Rectal smooth muscle tissue (tissue), 1 donor: ENCODE data around the gene DOCK10.

ENCODE experiments used
- H3K27ac ChIP-seq: one replicate; pipeline ENCODE4 v1.7.0; 2013; ENCODE audit warnings: low read depth, low read length, inconsistent platforms
- H3K27me3 ChIP-seq: one replicate; pipeline ENCODE4 v1.7.0; 2013; ENCODE audit warnings: low read length; ENCODE audit not compliant: control insufficient read depth, insufficient read depth
- H3K36me3 ChIP-seq: one replicate; pipeline ENCODE4 v1.7.0; 2013; ENCODE audit warnings: low read length; ENCODE audit not compliant: control insufficient read depth, insufficient read depth
- H3K4me1 ChIP-seq: one replicate; pipeline ENCODE4 v1.7.0; 2013; ENCODE audit warnings: low read length; ENCODE audit not compliant: control insufficient read depth, insufficient read depth
- H3K4me3 ChIP-seq: one replicate; pipeline ENCODE4 v1.7.0; 2013; ENCODE audit warnings: low read length
- H3K9ac ChIP-seq: one replicate; pipeline ENCODE4 v1.7.0; 2013; ENCODE audit warnings: low read length

DOCK10 gene

DNA sequence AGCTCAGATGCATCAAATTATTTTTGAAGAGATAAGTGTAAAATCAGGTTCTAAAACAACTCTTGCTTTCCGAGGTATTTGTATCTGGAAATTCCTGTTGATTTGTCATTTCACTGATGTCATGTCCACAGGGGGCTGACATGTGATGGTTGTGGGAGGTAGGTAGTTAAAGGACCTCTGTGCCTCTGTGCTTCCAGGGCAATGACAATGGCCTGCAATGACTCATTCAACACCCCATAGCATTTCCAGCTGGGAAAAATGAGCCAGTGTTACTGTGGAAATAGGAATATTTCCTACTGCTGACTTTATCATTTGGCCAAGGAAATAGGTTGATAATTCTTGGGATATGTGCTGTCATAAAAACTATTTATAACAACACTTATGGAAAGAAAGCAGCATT is 239.9 kb downstream of the DOCK10 start:
- no peaks in the 10 kb centered on the region for H3K27me3 ChIP-seq
- H3K36me3 ChIP-seq: peaks cover 5% of the 10 kb centered on the region
- no peak overlapping the region for H3K27ac ChIP-seq
- H3K4me3 ChIP-seq: no peak overlapping the region
- no peak overlapping the region for H3K9ac ChIP-seq
- H3K4me1 ChIP-seq: no peaks in the 10 kb centered on the region

DNA sequence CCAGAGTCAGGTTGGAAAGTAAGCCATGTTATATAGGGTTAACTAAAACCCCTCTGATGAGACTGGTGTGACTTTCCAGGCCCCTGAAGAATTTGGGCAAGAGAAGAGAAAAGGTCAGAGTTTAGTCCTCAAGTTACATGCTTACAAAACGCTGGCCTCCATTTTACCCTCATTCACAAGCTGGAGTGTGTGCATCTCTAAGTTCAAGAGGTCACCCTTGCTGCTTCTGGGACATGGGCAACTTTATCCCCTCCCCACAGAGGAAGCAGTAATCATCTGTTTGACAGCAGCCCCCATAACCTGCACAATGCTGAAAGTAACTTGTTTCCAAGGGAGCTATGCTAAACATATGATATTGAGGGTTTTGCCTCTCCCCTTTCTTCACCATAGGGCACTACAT is 240.9 kb downstream of the DOCK10 start:
- Histone ChIP-seq H3K27me3 (no peaks in the 10 kb centered on the region), H3K9ac (no peak overlapping the region), H3K27ac (no peak overlapping the region), H3K36me3 (peaks cover 5% of the 10 kb centered on the region), H3K4me3 (no peak overlapping the region), H3K4me1 (no peaks in the 10 kb centered on the region)

DNA sequence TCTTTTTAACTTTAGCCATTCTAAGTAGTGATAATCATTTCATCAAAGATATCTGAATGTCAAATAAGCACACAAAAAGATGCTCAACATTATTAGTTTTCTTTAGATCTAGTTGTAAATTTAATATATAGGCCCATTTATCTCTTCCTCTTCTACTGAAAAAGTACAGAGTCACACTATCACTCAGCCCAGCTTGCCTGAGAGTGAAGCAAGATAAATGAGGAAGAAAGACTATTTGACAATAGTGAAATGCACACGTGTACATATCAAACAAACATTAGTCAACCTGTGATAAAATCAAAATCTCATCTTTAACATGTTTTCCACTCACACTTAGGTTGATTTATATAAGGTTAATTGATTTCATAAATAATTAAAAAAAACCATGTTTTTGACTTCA is 242.6 kb downstream of the DOCK10 start:
- no peaks in the 10 kb centered on the region for H3K4me1 ChIP-seq
- no peak overlapping the region for H3K27ac ChIP-seq
- H3K4me3 ChIP-seq: no peak overlapping the region
- no peaks in the 10 kb centered on the region for H3K36me3 ChIP-seq
- no peak overlapping the region for H3K9ac ChIP-seq
- no peaks in the 10 kb centered on the region for H3K27me3 ChIP-seq

DNA sequence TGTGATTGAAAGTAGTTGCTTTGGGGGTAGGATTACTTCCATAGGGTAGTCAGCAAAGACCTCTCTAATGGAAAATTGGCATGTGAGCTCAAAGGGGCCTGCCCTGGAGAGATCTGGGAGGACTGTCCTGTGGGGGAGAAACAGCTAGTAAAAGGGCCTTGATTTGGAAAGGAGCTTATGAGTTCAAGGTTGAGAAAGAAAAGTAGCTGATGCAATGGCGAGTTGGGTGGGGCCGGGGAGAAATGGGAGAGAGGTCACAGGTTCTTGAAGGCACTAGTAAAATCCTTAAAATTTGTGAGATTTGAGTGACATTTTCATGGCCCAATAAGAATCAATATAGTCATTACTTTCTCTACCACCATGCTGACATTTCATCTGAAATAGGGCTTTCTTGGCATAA is 244.1 kb downstream of the DOCK10 start:
- Histone ChIP-seq H3K36me3 (no peaks in the 10 kb centered on the region), H3K27me3 (no peaks in the 10 kb centered on the region), H3K27ac (no peak overlapping the region), H3K4me1 (no peaks in the 10 kb centered on the region), H3K4me3 (no peak overlapping the region), H3K9ac (no peak overlapping the region)

DNA sequence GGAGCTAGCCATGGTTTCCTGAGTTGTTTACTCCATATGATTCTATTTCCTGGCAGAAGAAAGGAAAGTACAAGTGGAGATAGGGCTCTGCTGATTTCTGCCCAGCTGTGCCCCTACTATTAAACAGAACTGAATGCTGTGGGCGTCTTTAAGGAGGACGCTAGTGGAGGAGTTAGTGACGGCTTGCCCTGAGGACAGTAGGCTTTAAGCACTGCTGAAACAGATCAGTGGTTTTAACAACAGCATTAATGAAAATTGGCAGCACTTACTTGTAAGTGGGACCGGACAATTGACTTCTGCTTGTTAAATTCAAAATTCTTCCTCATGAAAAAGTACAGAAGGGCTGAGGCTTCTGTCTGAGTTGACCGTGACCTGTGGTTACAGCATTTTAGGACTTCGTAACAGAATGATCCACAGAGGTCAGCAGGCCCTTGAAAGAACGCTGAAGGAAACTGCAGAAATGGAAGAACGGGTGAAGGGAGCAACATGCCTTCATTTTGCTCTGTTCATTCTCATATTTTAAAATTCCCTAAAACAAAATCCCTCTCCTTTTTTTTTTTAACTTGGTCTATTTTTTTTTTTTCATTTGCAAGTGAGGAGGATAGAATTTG is 245.5 kb downstream of the DOCK10 start:
- Histone ChIP-seq H3K36me3 (no peaks in the 10 kb centered on the region), H3K9ac (no peak overlapping the region), H3K4me3 (no peak overlapping the region), H3K27ac (no peak overlapping the region), H3K4me1 (no peaks in the 10 kb centered on the region), H3K27me3 (no peaks in the 10 kb centered on the region)

DNA sequence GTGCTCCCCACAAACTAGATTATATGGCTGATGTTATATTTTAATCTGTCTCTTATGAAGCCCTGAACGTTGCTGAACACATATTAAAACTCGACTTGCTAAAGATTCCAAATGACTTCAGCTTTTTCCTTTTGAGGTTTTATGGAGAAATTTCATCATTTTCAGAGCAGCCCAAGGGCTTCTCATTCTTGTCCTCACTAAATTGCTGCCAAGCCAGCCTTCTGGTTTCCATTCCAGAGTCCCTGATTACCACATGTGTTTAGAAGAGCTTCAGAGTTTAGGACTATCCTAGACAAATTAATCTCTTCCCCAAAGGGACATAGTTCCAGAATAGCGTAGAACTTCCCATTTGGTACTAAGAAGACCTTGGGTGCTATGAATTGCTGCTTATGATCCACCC is 248.3 kb downstream of the DOCK10 start:
- Histone ChIP-seq H3K27me3 (no peaks in the 10 kb centered on the region), H3K4me3 (no peak overlapping the region), H3K27ac (no peak overlapping the region), H3K4me1 (no peaks in the 10 kb centered on the region), H3K9ac (no peak overlapping the region), H3K36me3 (no peaks in the 10 kb centered on the region)

DNA sequence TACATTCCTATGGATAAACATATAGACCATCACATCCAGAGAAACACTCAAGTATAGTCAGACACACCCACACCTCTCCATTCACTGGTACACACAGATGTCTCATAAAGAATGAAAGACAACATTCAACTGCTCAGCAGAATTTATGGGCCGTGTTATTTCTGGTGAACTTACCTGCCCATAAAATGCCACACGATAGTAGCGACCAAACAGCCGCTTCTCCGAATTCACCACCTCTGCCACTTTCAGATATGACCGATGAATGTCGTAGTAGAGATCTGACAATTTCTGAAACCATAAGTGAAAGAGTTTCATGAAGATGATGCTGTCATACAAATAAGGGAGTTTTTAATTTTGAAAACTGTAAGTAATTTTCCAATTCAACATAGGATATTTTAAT is 255.4 kb downstream of the DOCK10 start:
- H3K27me3 ChIP-seq: no peaks in the 10 kb centered on the region
- H3K9ac ChIP-seq: no peak overlapping the region
- H3K4me3 ChIP-seq: no peak overlapping the region
- no peaks in the 10 kb centered on the region for H3K4me1 ChIP-seq
- H3K27ac ChIP-seq: no peak overlapping the region
- no peaks in the 10 kb centered on the region for H3K36me3 ChIP-seq

DNA sequence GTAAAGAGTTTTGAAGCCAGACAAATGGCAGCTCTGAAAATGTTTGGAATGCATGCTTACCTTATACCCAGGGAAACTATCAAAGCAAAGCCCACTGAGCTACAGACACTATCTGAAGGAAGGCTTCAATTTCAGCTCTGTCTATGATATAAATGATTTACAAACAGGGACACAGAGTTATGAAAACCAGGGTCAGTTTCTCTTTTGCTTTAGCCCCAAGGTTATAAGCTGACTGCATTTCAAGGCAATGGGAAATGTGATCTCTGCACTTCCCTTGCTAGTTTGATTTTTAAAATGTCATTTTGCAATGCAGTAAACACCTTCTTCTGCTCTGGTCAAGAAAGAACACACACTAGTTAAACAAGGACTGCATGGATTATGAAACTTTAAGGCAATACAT is 260.9 kb downstream of the DOCK10 start:
- H3K27ac ChIP-seq: no peak overlapping the region
- no peak overlapping the region for H3K9ac ChIP-seq
- H3K4me1 ChIP-seq: no peaks in the 10 kb centered on the region
- H3K36me3 ChIP-seq: no peaks in the 10 kb centered on the region
- H3K4me3 ChIP-seq: no peak overlapping the region
- no peaks in the 10 kb centered on the region for H3K27me3 ChIP-seq

DNA sequence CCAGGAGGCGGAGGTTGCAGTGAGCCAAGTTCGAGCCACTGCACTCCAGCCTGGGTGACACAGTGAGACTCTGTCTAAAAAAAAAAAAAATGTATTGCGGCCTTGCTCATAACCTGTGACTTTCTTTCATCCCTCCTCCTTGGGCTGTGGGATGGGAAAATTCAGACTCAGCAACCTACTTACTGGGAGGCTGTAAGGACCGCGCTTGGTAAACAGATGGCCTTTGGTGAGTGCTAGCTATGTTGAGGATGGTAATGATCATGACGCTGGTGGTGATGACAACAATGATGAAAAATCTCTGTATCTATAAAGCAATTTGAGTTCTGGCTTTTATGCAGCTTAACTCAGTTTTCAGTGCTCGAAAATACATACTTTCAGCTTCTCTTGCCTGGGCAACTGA is 261.4 kb downstream of the DOCK10 start:
- Histone ChIP-seq H3K4me1 (no peaks in the 10 kb centered on the region), H3K9ac (no peak overlapping the region), H3K4me3 (no peak overlapping the region), H3K36me3 (no peaks in the 10 kb centered on the region), H3K27me3 (no peaks in the 10 kb centered on the region), H3K27ac (no peak overlapping the region)

DNA sequence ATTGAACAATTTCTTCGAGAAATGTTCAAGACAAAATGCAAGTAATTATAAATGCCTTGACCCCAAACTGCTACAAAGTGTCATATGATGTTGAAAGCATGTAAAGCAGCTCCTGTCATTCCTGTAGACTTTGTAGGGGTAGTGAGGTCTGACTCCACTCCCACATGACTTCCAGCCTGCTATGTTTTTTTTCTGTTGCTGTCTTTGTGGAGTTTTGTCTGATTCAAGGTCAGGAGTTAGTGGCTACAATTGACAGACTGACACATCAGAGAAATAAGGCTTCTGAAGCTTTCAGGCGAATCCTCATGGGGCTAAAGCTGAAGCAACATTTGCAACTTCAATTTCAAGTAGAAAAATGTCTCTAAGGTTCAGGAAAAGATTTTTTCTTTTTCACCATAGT is 262.2 kb downstream of the DOCK10 start:
- H3K27me3 ChIP-seq: no peaks in the 10 kb centered on the region
- no peak overlapping the region for H3K9ac ChIP-seq
- H3K4me3 ChIP-seq: no peak overlapping the region
- no peak overlapping the region for H3K27ac ChIP-seq
- H3K4me1 ChIP-seq: no peaks in the 10 kb centered on the region
- no peaks in the 10 kb centered on the region for H3K36me3 ChIP-seq

DNA sequence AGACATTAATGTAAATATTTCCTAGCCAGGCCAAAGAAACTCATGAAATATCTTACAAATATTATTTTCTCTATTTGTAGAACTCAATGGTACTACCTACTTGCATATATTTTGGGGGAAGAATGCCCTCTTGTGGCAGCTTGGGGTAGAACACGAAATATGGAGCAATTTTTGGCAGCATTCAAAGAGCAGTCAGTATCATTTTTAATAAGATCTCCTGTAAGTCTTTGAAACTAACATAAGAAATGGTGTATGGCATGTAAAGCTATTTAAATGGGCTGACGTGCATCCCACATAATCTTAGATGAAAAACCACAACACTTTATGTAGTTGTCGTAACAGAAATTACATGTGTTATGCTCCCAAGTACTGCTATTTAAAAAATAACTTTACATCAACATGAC is 263.8 kb downstream of the DOCK10 start:
- H3K4me1 ChIP-seq: no peaks in the 10 kb centered on the region
- H3K4me3 ChIP-seq: no peak overlapping the region
- H3K27me3 ChIP-seq: no peaks in the 10 kb centered on the region
- no peak overlapping the region for H3K27ac ChIP-seq
- H3K9ac ChIP-seq: no peak overlapping the region
- no peaks in the 10 kb centered on the region for H3K36me3 ChIP-seq

DNA sequence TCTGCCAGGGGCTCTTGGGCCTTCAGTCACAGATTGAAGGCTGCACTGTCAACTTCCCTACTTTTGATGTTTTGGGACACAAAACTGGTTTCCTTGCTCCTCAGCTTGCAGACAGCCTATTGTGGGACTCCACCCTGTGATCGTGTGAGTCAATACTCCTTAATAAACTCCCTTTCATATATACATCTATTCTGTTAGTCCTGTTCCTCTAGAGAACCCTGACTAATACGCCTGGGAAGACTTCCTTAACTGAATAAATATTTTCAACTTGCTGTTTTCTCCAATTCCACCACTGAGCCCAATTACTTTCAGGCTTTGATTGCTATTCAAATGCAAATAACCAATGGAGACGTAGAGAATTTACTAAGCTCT is 264.7 kb downstream of the DOCK10 start:
- Histone ChIP-seq H3K36me3 (peaks cover 6% of the 10 kb centered on the region), H3K4me3 (no peak overlapping the region), H3K4me1 (no peaks in the 10 kb centered on the region), H3K9ac (no peak overlapping the region), H3K27ac (no peak overlapping the region), H3K27me3 (no peaks in the 10 kb centered on the region)

DNA sequence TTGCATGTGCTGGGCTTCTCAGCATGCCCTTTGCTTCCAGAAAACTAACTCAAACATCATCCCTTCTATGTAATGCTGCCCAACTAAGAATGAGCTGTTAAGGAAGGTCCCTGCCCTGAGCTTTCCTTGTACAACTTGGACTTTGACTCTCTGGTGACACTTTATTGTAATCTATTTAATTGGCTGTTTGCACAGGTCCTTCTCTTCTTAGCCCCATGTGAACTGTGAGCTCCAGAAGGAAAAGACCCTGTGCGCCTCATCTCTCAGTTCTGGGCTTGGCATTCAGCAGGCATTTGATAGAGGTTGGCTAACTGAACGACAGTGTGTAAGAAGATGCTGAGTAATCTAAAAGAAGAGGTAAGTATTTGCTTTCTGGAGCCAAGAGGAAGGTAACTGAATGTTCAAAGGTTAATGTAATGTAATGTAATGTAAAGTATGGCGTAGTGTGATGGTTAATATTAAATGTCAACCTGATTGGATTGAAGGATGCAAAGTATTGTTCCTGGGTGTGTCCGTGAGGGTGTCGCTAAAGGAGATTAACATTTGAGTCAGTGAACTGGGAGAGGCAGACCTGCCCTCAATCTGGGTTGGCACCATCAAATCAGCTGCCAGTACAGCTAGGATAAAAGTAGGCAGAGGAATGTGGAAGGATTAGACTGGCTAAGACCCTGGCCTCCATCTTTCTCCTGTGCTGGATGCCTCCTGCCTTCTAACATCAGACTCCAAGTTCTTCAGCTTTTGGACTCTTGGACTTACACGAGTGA is 265.3 kb downstream of the DOCK10 start:
- Histone ChIP-seq H3K27ac (no peak overlapping the region), H3K36me3 (peaks cover 6% of the 10 kb centered on the region)

More for the DNA sequence above, 265.3 kb downstream of the DOCK10 start:
- no peaks in the 10 kb centered on the region for H3K4me1 ChIP-seq
- H3K27me3 ChIP-seq: no peaks in the 10 kb centered on the region
- H3K4me3 ChIP-seq: no peak overlapping the region
- no peak overlapping the region for H3K9ac ChIP-seq
